ENCODE results near the gene ADCY6.

ADCY6 gene

DNA sequence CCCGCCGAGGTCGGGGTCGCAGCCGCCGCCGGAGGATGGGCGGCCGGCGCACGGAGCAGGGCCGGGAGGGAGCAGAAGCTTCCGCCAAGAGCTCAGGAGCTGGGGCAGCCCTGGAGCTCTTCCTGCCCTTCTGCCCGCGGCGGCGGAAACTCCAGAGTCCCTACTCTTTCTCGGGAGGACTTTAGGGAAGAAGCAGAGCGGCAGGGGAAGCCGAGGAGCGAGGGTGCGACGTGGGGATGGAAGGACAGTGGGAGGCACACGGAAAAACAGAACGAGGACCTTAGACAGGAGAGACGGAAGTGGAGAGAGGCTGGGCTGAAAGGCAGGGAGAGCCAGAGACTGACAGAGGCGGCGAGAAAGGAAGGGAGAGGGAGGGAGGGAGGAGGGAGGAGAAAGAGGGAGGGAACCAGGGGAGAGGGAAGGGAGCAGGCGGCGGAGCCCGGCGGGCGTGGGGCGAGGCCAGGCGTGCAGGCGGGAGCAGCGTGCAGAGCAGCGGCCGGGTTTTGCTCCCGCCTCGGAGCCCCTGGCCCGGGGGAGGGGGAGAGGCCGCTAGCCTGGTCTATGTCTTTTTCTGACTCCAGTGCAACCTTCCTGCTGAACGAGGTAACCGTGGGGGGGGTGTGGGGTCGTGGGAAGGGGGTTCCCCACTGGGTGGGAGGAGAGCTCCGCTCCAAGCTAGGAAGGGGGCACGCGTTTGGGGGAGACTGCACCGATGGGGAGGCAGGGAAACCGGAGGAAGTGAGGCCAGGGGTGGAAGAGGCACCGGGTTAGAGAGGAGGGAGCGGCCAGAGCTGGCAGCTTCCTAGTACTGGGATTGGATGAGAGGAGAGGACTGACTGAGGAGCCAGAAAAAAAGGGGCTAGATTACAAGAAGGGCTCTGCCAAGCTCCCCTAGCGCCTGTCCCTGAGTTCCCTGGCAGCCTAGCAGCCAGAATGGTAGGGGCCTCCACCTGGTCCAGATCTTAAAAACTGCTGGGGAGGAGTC, 26.5 kb upstream of the ADCY6 start:
- peak; percentile 15 for DNase-seq (ENCODE audit: low spot score)

DNA sequence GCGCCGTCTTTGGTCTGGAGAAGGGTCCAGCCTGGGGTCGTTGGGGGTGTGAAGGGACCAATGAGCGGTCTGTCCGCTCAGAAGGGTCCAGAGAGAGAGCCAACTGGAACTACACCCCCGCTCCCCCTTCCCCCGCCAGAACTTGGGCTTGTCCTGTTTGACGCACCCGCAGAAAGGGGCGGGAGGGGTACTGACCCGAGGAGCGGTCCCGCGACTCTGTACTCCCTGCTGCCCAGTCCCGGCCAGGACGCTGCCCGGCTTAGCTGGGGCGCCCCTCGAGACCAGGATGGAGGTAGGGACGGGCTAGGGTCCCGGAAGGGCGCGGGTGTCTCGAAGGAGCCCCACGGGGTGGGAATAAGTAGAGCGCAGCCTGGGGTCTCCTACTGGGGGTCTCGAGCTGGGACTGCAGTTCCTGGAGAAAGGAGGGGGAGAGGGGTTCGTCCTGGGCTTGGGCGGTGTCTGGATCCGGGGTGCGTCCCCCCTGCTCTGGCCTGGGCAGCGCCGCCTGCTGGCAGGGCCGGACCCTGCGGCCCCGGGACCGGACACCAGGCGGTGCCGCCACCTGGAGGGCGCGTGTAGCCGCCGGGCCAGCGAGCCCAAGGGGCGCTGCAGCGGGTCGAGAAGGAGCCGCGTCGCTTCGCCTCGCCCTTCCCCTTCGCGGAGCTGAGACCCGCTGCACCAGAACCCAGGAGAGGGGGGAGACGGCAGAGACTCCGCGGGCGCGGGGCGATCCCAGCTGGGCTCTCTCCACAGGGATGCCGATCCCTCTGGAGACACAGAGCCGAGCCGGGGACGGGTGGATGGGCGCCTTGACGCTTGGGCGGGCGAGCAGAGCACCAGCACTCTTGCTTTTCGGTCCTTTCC, 25.6 kb upstream of the ADCY6 start:
- DNase-seq (ENCODE audit: low spot score), result peak; percentile 81

DNA sequence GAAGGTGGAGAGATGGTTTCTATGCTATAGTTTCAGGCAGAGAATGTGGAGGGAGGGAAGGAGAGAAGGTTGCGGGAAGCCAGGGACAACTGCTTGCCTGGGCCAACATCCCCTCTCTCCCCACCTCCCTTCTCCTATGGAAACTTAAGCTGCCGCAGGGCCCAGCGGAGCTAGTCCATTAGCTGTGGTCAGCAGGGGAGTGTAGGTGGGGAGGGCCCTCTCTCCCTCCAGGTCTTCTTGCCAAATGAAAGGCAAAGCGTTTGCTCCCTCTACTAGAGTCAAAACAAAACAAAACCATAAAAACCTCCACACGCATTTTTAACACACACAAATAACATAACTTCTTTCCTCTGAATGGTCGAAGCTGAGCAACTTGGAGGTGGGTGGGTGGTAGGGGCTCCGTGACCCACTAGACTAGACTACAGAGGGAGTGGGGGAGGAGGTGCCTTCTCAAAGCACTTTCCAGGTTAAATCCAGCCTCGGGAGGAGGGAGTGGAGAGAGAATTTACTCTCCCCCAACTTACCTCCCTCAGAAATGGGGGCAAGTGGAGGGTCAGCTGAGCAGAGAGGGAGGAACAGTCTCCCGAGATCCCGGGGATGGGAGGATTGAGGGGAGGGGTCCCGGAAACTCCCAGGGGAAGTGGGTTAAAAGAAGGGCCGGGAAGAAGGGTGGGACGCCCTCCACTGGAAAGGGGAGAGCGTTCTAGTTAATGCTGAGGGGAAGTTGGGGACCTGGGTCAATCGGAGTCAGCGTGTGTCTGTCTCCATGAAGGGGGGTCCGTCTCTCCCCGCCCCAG, 24.8 kb upstream of the ADCY6 start:
- no peak for DNase-seq (ENCODE audit: low spot score)

DNA sequence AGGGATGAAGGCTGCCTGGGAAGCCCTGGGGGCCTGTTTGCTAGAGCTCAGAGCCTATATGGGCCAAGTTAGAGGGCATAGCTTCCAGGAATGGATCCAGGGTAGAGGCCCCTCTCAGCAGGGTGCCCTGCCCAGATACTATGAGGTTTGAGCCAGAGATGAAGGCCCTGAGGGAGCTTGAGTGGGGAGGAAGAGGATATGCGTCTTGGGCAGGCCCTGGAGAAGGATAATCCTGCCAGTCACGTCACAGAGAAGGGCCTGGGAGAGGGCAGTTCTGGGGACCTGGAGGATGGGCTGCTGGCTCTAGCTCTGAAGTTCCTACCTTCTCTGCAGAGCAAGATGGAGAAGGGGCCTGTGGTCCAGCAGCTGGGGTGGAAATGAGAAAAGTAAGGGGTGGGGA, 23.5 kb upstream of the ADCY6 start:
- no peak for DNase-seq (ENCODE audit: low spot score)

- DNase-seq (ENCODE audit: low spot score), result no peak
Observed at GRCh38 chr12:48811437-48812090, 22.7 kb upstream of the ADCY6 start.

- DNase-seq (ENCODE audit: low spot score), result no peak
Observed at GRCh38 chr12:48810903-48811431, 22.1 kb upstream of the ADCY6 start.

DNA sequence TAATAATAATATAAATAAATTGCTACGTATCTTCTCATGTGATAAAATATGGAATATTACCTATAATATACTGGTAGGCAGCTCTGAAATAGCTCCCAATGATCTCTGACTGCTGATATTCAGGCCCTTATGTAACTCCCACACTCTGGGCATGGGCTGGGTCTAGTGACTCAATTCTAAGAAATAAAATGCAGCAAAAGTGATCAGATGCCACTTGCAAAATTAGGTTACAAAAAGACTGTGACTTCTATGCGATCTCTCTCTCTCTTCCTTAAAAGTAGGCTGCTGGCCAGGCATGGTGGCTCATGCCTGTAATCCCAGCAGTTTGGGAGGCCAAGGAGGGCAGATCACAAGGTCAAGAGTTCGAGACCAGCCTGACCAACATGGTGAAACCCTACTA, 19.1 kb upstream of the ADCY6 start:
- DNase-seq (ENCODE audit: low spot score), result no peak

DNA sequence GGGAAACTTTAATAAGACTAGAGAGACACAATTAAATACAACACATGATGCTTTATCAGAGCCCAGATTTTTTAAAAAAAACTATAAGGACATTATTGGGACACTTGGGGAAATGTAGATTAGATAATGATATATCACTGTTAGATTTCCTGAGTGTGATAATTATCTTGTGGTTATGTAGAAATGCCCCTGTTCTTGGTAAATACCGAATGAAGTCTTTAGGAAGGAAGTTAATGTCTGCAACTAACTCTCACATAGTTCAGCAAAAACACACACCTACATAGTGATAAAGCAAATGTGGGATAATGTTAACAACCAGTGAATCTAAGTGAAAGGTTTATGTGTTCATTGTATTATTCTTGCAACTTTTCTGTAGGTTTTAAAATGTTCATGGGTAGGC, 14.8 kb upstream of the ADCY6 start:
- DNase-seq (ENCODE audit: low spot score), result no peak

- DNase-seq (ENCODE audit: low spot score), result no peak
Observed at GRCh38 chr12:48800971-48801370, 12.1 kb upstream of the ADCY6 start.

GRCh38 chr12:48800457-48800856, 11.6 kb upstream of the ADCY6 start:
- no peak for DNase-seq (ENCODE audit: low spot score)

GRCh38 chr12:48796976-48797375, 8.1 kb upstream of the ADCY6 start:
- no peak for DNase-seq (ENCODE audit: low spot score)

DNA sequence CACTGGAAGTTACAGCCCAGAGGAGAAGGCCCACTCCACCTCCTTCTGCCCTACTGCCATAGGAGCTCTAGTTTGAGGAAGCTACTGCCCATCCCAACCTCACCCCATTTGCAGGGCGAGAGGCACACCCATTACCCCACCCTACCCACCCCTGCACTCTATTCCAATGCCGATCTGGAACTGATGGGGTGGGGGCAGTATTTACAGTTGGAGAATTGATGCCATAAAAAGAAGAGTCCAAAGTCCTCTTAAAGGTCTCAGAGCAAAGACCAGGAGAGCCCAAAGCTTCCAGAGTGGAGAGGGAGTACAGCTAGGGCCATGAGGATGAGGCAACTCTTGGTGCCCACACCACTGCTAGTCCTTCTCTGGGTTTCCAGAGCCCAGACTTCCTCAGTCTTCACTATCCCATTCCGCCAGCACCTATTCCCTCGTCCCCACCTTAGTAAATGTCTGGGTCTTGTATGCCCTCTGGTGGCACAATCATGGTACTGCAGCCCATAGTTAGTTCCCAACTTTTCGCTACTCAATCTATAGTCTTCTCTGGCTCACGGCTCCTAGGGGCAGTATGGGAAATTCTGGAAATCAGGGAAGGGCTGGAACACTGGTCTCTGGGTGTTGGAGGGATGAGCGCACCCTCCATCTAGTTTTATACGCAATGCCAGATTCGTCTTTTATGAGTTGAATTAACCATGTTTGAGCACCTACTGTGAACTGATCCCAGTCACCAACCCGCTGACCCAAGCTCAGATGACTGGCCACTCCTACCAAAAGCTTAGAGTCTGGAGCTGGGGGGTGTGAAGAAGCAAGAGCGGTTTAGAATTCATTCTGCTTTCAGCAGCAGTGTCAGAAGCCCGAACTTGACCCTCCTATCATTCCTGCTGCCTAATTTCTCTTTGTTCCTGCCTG, 6.9 kb upstream of the ADCY6 start:
- peak; percentile 65 for DNase-seq (ENCODE audit: low spot score)

- DNase-seq (ENCODE audit: low spot score), result no peak
Observed at GRCh38 chr12:48794870-48795269, 6.0 kb upstream of the ADCY6 start.

GRCh38 chr12:48793696-48794095, 4.8 kb upstream of the ADCY6 start:
- no peak for DNase-seq (ENCODE audit: low spot score)

- no peak for DNase-seq (ENCODE audit: low spot score)
Observed at GRCh38 chr12:48789858-48790326, 1.0 kb upstream of the ADCY6 start.

GRCh38 chr12:48788524-48788853, 400 bp downstream of the ADCY6 start:
- DNase-seq (ENCODE audit: low spot score), result no peak

DNA sequence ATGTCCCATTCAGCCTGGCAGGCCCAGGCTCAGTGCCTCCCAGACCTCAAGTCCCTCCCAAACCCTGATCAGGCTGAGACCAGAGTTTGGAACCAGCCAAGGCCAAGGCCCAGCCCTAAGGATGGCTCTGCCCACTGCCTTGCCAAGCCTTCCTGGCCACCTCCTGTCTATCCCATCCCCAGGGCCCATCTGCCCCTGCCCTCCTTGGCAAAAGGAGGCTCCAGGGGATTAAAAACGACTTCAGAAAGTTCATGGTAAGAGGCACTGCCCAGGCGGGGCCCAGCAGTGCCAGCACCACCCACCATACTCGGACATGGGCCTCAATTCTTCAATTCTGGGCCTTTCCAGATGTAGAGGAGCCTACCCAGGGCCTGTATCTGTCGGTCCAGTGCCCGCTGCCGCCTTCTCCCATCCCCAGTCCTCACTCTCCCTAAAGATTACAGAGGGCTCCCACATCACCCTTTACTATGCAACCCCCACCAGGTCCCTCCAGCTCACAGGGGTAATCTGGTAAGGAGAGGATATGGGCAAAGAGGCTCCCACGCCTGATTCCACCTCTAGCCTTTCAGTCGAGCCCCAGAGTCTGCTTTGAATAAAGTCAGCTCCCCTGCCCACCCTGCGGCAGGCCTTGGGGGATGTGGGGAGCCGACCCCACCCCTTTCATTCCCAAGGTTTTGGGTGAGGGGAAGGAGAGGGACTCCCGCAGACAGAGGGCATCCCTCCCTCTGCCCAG, 932 bp downstream of the ADCY6 start:
- no peak for DNase-seq (ENCODE audit: low spot score)

GRCh38 chr12:48786591-48787544, 2.0 kb downstream of the ADCY6 start:
- DNase-seq (ENCODE audit: low spot score), result no peak

Data from CD4-positive, alpha-beta T cell treated with Interleukin-2 at 100 ng/mL for 4 hours (primary cell).